Measurements from ENCODE around the gene UBR4. TPM values are rescaled to one million over a fixed set of nuclear protein-coding genes. Genes with fewer than 3 reads are reported as not detected.

Gene UBR4
- total and polyA plus RNA-seq, 2 experiments from 2014 or later: 140 to 175 TPM

DNA sequence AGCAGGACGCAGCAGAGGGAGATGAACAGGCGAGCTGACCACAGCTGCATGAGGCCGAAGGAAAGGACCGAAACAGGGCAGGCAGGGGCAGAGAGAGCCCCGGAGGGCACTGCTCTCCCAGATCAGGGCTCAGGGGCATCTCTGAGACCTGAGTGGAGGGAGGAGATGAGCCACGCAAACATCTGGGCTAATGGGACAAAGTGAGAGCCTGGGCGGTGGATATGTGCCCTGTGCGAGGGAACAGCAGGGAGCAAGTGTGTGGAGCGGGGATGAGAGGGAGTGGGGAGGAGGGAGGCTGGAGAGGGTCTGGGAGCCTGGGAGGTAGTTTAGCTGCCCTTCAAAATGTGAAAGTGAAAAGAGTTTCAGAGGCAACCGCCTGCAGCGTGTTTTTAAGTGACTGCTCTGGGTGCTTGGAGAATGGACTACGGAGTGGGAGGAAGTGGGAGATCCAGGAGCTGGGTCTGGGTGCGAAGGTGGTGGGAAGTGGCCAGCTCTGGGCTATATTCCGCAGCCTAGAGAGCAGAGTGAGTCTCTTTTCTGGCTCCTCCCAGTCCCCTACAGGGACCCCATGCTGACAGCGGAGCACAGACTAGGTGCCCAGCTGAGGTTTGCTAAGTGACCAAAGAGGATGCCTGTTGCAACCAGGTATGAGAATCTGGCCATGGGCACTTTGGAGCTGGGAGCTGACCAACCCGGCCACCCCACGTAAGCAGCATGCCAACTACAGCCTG is 139.0 kb downstream of the UBR4 start:
- TF ChIP-seq, protein P1, sequence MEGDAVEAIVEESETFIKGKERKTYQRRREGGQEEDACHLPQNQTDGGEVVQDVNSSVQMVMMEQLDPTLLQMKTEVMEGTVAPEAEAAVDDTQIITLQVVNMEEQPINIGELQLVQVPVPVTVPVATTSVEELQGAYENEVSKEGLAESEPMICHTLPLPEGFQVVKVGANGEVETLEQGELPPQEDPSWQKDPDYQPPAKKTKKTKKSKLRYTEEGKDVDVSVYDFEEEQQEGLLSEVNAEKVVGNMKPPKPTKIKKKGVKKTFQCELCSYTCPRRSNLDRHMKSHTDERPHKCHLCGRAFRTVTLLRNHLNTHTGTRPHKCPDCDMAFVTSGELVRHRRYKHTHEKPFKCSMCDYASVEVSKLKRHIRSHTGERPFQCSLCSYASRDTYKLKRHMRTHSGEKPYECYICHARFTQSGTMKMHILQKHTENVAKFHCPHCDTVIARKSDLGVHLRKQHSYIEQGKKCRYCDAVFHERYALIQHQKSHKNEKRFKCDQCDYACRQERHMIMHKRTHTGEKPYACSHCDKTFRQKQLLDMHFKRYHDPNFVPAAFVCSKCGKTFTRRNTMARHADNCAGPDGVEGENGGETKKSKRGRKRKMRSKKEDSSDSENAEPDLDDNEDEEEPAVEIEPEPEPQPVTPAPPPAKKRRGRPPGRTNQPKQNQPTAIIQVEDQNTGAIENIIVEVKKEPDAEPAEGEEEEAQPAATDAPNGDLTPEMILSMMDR (IDR thresholded peaks at IDR 0.05; ENCODE audit: poor library complexity): no peak
- TF ChIP-seq EZH2 (IDR thresholded peaks at IDR 0.05; ENCODE audit: borderline replicate concordance) (no peak), EZH2phosphoT487 (IDR thresholded peaks at IDR 0.05; ENCODE audit: low read depth, severe bottlenecking, unreplicated experiment) (no peak)
- Histone ChIP-seq H2AFZ (no peak overlapping the region), H3K79me2 (no peaks in the 10 kb centered on the region), H3K9me2 (replicated peaks; ENCODE audit: insufficient read depth) (no peaks in the 10 kb centered on the region), H3K27ac (no peak overlapping the region), H3K4me1 (ENCODE audit: insufficient read depth) (no peaks in the 10 kb centered on the region), H3K27me3 (no peaks in the 10 kb centered on the region), H3K36me3 (replicated peaks; ENCODE audit: insufficient read depth, low read depth) (no peaks in the 10 kb centered on the region), H3K9me3 (ENCODE audit: low read depth) (no peaks in the 10 kb centered on the region), H3K4me3 (no peak overlapping the region), H4K20me1 (ENCODE audit: insufficient read depth, poor library complexity, severe bottlenecking) (peaks cover 2% of the 10 kb centered on the region), H3K4me2 (no peak overlapping the region)
- 77% methylated on average over 17 of the region's 17 CpGs for WGBS (ENCODE audit: low lambda C conversion rate, missing lambda C conversion rate)
- DNase-seq (ENCODE audit: low spot score): no peak

DNA sequence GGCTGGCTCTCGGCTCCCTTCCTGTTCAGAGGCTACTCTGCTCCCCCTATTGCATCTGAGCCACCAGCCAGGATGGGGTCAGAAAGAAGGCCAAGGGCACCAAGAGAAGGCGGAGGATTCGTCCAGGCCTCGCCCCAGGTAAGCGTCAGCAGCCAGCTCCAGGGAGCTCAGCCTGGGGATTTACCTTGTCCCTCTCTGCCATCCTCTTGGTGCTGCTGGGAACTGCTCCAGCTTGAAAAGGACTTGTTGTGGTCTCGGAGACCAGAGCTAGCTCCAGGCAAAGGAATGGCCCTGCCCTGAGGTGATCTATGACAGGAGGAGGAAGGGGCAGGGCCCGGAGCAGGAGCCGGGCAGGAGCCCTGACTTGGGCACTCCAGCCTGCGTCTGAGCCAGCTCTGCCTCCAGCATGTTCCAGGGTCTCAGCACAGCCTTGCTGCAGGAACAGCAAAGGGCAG is 139.8 kb downstream of the UBR4 start:
- H3K4me1 ChIP-seq (ENCODE audit: insufficient read depth): no peaks in the 10 kb centered on the region
- peaks cover 2% of the 10 kb centered on the region for H4K20me1 ChIP-seq (ENCODE audit: insufficient read depth, poor library complexity, severe bottlenecking)
- no peak overlapping the region for H3K4me3 ChIP-seq
- no peaks in the 10 kb centered on the region for H3K27me3 ChIP-seq
- H3K9me3 ChIP-seq (ENCODE audit: low read depth): no peaks in the 10 kb centered on the region
- H2AFZ ChIP-seq: no peak overlapping the region
- H3K27ac ChIP-seq: no peak overlapping the region
- no peaks in the 10 kb centered on the region for H3K79me2 ChIP-seq
- no peaks in the 10 kb centered on the region for H3K36me3 ChIP-seq (replicated peaks; ENCODE audit: insufficient read depth, low read depth)
- WGBS (ENCODE audit: low lambda C conversion rate, missing lambda C conversion rate): 67% methylated on average over 9 of the region's 9 CpGs
- H3K4me2 ChIP-seq: no peak overlapping the region
- TF ChIP-seq, protein P1 (IDR thresholded peaks at IDR 0.05; ENCODE audit: poor library complexity): no peak
- TF ChIP-seq EZH2phosphoT487 (IDR thresholded peaks at IDR 0.05; ENCODE audit: low read depth, severe bottlenecking, unreplicated experiment) (no peak), EZH2 (IDR thresholded peaks at IDR 0.05; ENCODE audit: borderline replicate concordance) (no peak)
- DNase-seq (ENCODE audit: low spot score): no peak
- H3K9me2 ChIP-seq (replicated peaks; ENCODE audit: insufficient read depth): no peaks in the 10 kb centered on the region

DNA sequence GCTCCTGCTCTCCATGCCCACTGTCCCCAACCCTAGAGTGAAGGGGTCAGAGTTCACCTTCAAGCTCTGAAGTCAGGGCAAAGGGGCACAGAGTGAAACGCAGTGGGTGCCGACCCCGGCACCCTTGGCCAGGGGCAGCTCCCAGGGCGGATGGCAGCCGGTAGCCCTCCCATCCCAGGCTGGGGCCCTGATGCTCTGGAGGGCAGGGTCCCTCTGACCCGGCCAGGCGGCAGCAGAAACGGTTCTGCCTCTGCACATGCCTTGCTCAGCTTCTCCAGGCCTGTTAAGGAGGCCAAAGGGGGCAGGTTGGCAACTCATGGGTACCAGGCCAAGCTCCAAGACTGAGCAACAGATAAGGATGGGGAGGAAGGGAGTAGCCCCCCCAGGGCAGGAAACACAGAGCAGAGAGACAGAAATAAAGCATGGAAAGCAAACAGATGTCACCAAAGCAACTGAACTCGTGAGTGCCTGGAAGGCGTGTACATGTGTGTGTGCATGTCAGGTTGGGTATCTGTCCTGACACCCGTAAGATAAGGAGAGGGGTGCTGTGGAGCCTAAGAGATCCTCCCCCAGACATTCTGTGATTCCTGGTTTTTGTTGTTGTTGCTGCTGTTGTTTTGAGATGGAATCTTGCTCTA is 141.3 kb downstream of the UBR4 start:
- Histone ChIP-seq H3K4me3 (no peak overlapping the region), H4K20me1 (ENCODE audit: insufficient read depth, poor library complexity, severe bottlenecking) (peaks cover under 1% of the 10 kb centered on the region), H3K79me2 (no peaks in the 10 kb centered on the region), H3K36me3 (replicated peaks; ENCODE audit: insufficient read depth, low read depth) (no peaks in the 10 kb centered on the region), H2AFZ (no peak overlapping the region), H3K27me3 (no peaks in the 10 kb centered on the region), H3K9me3 (ENCODE audit: low read depth) (no peaks in the 10 kb centered on the region), H3K9me2 (replicated peaks; ENCODE audit: insufficient read depth) (no peaks in the 10 kb centered on the region), H3K4me1 (ENCODE audit: insufficient read depth) (no peaks in the 10 kb centered on the region), H3K27ac (no peak overlapping the region), H3K4me2 (no peak overlapping the region)
- no peak for DNase-seq (ENCODE audit: low spot score)
- 80% methylated on average over 11 of the region's 11 CpGs for WGBS (ENCODE audit: low lambda C conversion rate, missing lambda C conversion rate)
- TF ChIP-seq EZH2 (IDR thresholded peaks at IDR 0.05; ENCODE audit: borderline replicate concordance) (no peak), EZH2phosphoT487 (IDR thresholded peaks at IDR 0.05; ENCODE audit: low read depth, severe bottlenecking, unreplicated experiment) (no peak)
- TF ChIP-seq, protein P1 (IDR thresholded peaks at IDR 0.05; ENCODE audit: poor library complexity): no peak
